Ramos (cell line): ENCODE measurements around the gene ZNF512B.
"Not testable (repeated sequence)": the region's sequence is repeated elsewhere in the genome, so short reads cannot be mapped to it uniquely, and the experiment has no call there.

Experiments
- in situ Hi-C: fragments of 300-500 bp; cut with MboI; formaldehyde crosslinking; loops from one replicate; pipeline ENCODE4 v1.14.3; 2022; ENCODE audit warnings: low sequenced_read_pairs; ENCODE audit not compliant: unreplicated experiment

The ZNF512B gene

DNA sequence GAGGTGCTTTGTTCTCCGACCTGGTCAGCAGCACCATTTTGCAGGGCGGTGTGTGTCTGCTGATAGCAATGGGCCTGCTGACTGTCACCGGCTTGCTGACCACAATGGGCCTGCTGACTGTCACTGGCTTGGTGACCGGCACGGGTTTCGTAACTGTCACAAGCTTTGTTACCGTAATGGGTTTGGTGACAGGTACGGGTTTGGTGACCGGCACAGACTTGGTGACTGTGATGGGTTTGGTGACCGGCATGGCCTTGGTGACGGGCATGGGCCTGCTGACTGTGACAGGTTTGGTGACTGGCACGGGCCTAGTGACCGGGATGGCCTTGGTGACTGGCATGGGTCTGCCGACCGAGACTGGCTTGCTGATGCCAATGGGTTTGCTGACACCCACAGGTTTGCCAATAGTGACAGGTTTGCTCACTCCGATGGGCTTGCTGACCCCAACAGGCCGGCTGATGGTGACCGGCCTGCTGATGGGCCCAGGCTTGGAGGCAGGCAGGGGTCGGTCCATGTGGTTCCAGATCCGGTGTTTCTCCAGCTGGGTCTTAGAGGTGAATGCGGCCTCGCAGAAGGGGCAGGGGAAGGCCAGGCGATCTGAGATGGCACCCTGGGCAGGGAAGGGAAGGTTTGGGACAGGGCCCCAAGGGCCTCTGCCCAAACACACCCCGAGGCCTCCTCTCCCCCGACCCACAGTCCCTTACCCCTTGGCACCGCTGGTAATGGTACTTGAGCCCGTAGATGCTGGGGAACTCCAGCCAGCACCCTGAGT lies 3.4 kb downstream of the ZNF512B start:
- in situ Hi-C loops = no loop called here

DNA sequence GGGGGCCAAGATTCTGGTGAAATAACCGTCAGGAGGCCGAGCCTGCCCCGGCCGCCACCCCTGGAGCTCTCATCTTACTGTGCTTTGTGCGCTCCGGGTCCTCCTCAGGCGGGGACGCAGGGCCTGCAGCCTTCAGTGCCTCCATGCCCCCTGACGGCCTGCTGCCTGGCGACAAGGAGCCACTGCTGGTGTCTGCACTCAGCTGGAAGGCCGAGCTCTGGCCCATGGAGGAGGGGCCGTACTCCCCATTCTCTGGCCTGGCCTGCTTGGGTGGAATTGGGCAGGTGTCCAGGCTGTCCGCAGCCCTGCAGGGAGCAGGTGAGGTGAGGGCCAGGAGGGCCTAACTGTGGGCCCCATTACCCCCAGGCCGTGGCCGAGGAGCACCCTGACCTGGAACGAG lies 5.3 kb downstream of the ZNF512B start:
- in situ Hi-C loops = no loop called here

DNA sequence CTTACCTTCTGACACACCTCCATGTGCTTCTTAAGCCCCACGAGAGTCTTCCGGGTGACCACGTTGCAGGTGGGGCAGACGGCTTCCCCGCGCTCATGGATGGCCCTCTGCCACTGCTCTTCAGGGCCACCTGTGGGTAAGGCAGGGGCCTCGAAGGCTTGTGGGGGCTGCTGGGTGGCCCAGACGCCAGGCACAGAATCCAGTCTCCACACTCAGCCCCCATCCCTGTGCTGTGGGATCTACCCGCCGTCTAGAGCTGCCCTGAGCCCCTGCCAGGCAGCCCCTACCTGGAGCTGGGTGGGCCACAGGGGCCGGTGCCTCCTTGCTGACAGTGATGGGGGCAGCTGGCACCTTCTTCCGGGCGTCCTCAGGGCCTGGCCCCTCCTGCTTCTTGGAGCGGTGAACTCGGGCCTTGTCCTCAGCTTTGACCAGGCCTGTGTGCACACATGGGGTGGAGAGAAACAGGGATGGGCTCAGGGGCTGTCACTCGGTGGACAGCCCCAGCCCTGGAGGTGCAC lies 5.9 kb downstream of the ZNF512B start:
- in situ Hi-C loops = no loop called here

DNA sequence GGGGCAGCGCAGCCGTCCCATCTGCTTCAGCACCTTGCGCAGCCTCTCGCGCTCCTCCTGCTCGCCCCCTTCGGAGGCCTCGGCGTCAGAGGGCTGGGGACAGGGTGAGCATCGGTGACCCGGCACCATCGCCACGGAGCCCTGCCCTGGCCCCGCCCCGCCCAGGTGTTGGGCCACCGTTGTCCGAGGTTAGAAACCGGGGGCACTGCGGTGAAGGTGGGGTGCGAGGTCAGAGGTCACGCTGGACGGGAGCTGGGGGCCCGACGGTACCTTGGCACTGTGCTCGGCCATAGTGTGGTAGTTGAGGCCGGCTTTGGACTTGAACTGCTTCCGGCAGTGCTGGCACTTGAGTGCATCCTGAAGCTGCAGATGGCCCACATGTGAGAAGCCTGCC lies 6.4 kb downstream of the ZNF512B start:
- in situ Hi-C loops = no loop called here

DNA sequence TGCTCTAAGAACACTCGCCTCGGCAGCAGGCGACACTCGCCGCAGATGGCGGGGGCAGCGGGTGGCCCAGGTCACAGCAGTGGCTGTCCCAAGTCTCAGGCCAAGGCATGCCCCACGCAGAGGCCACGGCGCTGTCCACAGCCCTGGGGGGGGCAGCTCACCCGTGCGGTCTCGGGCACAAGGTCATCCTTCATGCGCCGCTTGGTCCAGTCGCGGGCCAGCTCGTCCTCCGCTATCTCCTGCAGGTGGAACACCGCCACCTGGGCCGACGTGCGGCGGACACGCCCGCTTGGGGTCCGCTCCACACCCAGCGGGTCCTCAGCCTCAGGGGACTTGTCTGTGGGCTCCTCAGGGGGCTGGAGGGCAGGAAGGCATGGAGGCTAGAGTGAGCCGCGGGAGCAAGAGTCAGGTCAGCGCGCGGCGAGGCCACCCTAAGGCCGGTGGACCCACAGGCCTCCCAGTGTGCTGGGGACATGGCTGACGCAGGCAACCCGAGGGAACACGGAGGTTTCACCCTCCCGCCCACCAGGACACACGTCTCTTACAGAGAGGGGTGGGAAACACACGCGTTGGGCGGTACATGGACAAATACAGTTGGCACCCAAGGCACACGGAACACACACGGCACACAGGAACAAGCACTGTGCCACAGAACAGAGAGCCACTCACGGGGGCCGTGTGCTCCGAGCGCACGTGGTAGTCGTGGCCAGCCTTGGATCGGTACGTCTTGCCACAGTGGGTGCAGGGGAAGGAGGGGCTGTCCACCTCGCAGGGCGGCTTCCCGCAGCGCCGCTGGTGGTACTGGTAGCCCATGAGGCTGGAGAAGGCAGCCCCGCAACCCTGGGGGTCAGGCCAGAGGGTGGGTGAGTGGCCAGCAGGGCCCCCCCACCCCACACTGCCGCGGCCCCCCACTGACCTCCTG lies 7.0 kb downstream of the ZNF512B start:
- in situ Hi-C loops = no loop called here

DNA sequence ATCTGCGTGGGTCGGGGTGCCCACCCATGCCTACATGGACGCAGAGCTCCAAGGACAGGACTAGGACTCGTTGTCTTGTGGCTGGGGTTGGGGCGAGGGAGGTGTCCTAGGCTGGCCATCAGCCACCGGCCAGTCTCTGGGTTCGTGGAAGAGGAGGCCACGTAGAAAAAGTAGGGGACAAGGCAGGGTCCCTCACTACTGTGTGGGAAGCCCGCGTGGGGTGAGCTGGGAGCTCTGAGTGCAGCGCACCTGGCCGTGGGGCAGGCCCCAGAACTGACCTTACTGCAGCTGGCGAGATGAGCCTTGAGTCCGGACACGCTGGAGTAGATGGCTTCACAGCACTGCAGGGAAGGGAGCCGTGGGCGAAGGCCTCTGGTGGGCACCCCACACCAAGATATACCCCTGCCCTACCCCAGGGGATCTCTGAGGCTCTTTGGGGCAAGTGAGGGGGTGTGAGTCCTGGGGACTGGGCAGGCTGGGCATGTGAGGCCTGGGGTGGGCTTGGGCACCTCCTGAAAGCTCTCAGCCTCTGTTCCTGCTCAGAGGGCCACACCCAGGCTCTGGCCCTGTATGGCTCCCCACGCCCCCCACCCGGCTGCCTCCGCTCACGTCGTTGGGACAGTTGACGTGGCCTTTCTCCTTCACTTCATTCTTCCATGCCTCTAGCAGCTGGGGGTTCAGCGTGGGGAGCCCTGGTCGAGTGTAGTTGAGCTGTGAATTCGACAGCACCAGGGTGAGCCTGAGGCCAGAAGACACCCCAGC lies 7.9 kb downstream of the ZNF512B start:
- in situ Hi-C loops = no loop called here

DNA sequence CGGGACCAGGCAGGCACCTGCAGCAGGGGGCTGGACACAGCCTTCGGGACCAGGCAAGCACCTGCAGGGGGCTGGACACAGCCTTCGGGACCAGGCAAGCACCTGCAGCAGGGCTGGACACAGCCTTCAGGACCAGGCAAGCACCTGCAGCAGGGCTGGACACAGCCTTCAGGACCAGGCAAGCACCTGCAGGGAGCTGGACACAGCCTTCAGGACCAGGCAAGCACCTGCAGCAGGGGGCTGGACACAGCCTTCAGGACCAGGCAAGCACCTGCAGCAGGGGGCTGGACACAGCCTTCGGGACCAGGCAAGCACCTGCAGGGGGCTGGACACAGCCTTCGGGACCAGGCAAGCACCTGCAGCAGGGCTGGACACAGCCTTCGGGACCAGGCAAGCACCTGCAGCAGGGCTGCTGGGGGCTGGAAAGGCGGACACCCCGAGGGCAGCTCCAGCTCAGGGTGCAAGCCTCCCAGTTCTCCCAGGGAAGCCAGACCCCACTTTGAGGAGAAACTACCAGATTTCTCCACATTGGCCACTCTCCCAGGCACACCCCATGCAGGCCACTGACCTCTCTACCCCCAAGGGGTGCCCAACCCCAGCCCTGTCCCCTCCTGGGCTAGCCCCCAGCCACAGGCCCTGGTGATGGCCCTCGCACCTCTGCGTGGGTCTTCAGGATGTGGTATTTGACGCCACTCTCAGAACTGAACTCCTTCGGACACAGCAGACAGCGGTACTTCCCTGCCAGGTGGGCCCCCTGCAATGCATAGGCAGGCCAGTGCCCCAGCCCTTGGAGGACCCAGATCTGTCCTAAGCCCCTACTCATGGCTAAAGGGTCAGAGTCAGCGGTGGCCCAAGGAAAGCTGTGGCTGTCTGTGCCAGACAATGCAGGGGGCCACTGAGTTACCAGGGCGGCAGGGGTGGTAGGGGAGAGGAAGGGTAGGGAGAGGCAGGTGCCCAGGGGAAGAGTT lies 8.8 kb downstream of the ZNF512B start:
- in situ Hi-C loops = not testable (repeated sequence)

DNA sequence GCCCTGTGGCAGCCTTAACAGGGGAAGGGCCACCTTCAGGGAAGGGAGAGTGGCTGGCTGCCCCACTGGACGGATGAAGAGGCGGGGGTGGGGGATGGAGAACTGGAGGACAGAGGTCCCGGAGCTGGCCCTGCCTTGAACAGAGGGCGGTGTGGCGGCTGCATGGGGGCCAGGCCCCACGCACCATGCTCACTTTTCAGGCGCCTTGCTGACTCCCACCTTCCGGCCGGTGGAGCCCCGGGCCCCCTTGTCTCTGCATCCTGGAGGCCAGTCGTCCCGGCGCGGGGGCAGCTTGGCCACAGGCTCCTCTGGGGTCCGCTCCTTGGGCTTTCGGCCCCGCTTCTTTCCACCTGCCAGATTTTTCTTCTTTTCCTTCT lies 10.0 kb downstream of the ZNF512B start:
- in situ Hi-C loops = no loop called here

DNA sequence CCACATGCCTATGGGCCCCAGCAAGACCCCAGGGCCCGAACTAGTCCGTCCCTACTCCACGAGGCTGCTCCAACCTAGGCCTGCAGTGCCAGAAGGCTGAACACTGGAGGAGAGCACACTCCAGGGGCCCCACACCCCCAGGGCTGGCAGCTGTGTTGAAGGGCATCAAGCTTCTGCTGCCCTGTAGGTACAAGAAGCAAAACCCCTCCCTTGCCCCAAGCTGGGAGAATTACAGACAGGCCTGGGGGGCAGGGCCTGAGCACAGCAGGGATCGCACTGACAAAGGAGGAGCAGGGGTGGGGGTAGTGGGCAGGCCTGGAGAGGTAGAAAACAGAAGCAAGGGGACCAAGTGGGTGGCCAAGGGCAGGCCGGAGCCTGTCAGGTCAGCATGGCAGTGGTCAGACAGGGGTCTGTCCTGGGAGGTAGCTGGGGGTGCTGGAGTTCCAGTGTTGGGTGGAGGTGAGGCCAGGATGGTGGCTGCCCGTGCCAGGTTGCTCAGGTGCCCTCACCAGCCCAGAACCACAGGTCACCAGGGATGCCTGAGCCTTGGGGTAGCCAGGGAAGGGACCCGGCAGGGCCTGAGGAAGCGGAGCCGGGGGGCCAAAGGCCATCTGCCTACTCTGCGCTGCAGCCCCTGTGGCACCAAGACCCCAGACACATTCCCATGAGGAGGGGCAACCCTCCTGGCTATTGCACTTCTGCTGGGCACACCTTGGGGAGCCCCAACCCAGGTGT lies 10.6 kb downstream of the ZNF512B start:
- in situ Hi-C loops = no loop called here

DNA sequence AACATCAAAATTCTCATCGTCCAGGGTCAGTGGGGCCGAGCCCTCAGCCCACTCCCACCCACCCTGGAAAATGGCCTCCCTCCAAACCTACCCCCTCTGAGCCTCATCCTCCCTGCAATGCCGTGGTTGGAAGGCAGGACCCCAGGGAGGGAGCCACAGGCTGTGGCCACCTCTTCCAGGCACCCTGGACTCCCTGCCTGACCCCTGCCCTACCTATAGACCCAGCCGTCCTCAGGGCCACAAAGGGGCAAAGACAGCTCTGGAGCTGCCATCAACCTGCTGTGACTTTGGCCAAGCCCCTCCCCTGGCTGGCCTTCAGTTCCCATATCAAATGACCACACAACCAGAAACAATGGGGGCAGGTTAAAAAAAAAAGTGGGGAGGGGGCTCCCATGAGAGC lies 11.3 kb downstream of the ZNF512B start:
- in situ Hi-C loops = no loop called here

DNA sequence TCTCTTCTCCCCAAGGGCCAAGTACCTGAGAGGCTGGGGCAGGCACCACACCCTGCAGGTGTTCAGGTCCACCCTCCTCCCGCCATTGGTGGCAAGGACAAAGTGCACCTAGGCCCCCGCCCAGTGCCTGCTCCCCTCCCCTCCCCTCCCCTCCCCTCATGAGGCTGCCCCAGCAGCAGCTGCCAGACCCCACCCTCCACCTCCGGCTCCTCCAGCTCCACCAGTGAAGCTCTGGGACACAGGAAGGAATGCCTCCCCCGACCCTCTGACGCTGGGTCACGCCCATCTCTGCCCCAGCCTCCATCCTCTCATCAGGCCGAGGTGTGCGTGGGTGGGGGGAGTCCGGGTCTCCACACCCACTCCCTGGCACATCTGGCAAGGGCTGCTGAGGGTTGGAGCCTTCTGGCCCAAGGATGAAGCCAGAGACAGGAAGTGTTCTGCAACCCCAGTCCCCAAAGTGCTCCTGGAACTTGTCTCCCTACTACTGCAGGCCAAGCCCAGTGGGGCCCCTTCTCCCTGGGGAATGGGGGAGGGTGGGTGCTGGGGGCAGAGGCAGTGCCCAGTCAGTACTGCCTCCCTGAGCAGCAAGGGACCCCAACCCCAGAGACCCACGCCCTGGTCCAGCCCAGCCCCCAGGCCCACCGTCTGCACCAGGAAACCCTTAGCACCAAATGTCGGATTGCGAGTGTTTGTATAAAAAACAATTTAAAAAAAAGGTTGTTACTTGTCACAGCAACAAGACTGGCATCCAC lies 11.9 kb downstream of the ZNF512B start:
- in situ Hi-C loops = no loop called here

DNA sequence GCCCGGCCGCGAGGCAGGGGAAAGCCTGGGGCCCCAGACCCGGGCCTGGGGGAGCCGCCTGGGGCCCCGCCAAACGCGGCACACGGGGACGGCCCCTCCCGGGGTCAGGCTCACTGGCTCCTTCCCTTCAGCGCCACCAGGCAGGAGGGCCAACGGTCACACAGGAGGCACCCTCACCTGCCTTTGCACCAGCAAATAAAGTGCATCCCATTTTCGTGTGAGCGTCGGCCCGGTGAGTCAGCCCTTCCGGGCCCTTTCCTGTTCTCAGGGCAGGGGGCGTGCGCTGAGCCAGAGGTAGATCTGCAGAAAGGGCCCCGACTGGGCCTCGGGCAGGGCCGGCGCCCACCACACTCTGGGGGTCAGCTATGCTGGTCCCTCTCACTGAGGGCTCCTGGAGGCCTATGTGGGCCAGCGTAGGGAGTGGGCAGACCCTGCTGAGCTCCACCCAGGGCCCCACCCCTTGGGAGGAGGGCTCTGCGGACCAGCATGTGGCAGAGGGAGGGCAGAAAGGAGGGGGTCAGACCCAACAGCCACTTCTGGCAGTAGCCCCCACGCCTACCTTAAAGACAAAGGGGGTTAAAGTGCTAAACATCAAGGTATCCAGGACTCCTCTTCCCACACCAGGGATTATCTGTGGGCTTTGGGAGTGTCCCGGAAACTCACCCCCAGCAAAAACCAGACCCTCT lies 12.6 kb downstream of the ZNF512B start:
- in situ Hi-C loops = no loop called here

DNA sequence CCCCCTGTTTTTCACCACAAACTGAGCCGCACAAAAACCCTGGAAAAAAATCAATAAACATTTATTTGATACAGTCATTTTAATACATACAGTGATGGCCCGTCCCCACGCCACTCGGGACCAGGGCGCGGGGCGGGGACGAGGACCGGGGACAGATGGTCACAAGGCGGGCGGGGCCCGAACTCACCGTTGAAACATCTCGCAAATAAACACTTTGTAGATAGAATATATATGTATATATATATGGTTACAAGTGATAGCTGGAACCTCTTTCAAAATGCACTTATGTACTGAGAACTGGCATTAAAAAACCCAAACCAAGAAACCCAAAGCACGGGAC lies 13.1 kb downstream of the ZNF512B start:
- in situ Hi-C loops = no loop called here

DNA sequence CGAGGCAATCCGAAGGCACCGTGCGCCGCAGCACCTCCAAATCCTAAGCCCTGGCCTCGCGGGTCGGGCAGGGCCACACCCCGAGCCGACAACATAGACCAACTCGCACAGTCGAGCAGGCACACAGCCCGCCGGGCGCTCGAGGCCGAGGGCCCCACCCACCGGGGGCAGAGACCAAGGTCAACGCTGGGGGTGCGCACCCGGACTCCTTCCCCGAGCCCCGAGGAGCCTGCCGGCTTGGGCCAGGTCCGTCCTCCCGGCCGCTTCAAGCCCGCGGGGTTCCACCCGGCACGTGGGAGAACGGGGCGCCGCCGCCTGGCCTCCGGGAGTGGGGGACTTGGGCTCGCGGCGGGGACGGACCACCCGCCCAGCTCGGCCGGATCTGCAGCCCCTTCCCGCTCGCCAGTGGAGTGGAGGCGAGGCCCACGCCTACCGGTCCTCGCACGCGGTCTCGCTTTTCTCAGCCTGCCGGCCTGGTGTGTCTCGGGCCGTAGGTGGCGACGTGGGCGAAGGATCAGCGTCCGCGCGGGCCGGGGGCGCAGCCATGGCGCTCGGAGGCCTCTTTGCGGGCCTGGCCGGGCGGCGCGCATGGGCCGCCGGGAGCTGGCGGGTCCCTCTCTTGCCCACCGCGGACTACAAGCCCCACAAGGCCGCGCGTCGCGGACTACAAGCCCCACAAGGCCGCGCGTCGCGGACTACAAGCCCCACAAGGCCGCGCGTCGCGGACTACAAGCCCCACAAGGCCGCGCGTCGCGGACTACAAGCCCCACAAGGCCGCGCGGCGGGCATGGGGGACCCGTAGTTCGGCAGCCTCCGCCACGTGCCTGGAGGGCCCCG lies 13.7 kb downstream of the ZNF512B start, which contains the start of gene UCKL1:
UCKL1 (minus strand) TSS at position 590 of the 837 bp plus-strand sequence; CDS start at position 546, 44 bp downstream.
- in situ Hi-C loops = no loop called here

DNA sequence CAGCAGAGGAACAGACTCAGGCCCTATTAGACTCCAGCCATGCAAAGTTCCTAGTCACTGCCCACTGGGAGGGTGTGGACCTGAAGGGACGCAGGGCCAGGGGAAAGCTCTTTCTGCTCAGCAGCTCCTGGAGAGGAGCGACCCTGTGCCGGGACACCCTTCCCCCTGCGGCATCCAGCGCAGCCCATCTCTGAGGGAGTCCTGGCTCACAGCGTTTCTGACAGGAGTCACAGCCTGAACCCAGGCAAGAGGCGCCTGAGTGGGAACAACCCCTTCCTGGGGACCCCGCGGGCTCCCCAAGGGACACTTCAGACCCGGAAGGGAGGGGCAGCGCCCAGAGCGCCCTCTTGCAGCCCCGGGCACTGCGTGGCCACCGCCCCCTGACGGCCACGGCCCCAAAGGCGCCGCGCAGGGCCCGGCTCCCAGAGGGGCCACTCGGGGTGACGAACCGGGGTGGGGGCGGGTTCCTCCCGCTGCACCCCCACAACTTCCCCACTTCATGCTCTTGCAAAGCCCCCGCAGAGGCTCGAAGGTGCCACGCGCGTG lies 14.4 kb downstream of the ZNF512B start:
- in situ Hi-C loops = no loop called here

DNA sequence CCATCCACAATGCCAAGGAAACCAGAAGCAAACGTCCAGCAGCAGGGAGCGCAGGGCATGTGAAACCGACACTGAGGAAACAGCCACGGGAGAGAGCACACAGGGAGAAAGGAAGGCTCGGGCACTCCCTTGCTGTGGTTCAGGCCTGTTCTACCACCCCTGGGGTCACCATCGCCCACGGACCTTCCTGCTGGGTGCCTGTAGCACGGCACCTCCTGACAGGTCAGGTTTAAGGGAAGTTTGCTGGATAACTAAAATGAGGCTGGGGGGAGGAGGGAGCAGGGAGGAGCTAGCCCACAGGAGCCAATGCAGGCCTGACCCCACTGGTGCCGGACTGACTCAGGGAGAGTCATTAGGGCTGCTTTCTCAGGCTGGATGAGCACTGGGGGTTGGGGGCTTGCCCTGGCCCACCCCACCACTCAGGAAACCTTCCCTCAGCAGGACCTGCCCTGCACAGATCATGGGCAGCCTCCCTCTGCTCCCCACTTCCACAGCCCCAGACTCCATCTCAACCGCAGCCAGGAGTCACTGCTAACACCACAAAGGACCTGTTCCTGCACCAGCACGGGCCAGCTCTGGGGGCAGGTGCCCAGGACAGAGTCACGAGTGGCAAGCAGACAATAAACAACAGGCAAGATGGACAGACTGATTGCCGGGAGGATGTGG lies 15.8 kb downstream of the ZNF512B start:
- in situ Hi-C loops = no loop called here
